Upper lobe of left lung (tissue), 6 donors: Measurements from ENCODE around the gene DCAKD. TPM values are rescaled to one million over a fixed set of nuclear protein-coding genes. Genes with fewer than 3 reads are reported as not detected.
A peak's percentile ranks its signal among the peaks of the same experiment; 100 is the strongest.

Experiments
- ATAC-seq, 2 donors: fragments of 200-7000 bp; cut with Tn5 transposase; one replicate each; pipeline ENCODE4 v1.9.1; 2022; ENCODE audit warnings: mild to moderate bottlenecking in 2 of 2, moderate library complexity in 2 of 2; ENCODE audit not compliant: low FRiP score in 2 of 2
- DNase-seq, 2 donors: peaks; one replicate each; pipeline ENCODE4 v3.0.0-alpha.2; 2019 to 2020
- H3K27ac ChIP-seq, 4 donors: fragments of 200-600 bp; sonication (generic); one replicate each; pipeline ENCODE4 v1.5.1; 2016 to 2019
- H3K27me3 ChIP-seq, 4 donors: fragments of 200-600 bp; sonication (generic); one replicate each; pipeline ENCODE4 v1.5.1; 2017 to 2019
- H3K36me3 ChIP-seq, 4 donors: fragments of 200-600 bp; sonication (generic); one replicate each; pipeline ENCODE4 v1.5.1; 2016 to 2019
- H3K4me1 ChIP-seq, 4 donors: fragments of 200-600 bp; sonication (generic); one replicate each; pipeline ENCODE4 v1.5.1; 2018 to 2019
- H3K4me3 ChIP-seq, 4 donors: fragments of 200-600 bp; sonication (generic); one replicate each; pipeline ENCODE4 v1.5.1; 2017 to 2019; ENCODE audit warnings: mild to moderate bottlenecking in 2 of 4, moderate library complexity in 1 of 4
- H3K9me3 ChIP-seq, 4 donors: fragments of 200-600 bp; sonication (generic); one replicate each; pipeline ENCODE4 v1.5.1; 2018 to 2019
- CTCF ChIP-seq, 6 experiments: fragments of 450-650 bp in 4 of 6; fragments of 200-600 bp in 2 of 6; sonication (generic) in 2 of 6; IDR thresholded peaks; one replicate each; pipeline ENCODE4 v1.5.1; 2016 to 2019; ENCODE audit warnings: antibody characterized with exemption in 6 of 6
- EP300 ChIP-seq, 4 donors: sonication (generic); formaldehyde crosslinking; IDR thresholded peaks; one replicate each; pipeline ENCODE4 v1.5.1; 2017; ENCODE audit warnings: antibody characterized with exemption in 4 of 4, control low read depth in 2 of 4
- POLR2A ChIP-seq, 4 donors: fragments of 450-650 bp; IDR thresholded peaks; one replicate each; pipeline ENCODE4 v1.5.1; 2016 to 2017; ENCODE audit warnings: antibody characterized with exemption in 4 of 4, mild to moderate bottlenecking in 2 of 4
- POLR2AphosphoS5 ChIP-seq, 2 donors: sonication (generic); formaldehyde crosslinking; IDR thresholded peaks; one replicate each; pipeline ENCODE4 v1.5.1; 2017; ENCODE audit warnings: antibody characterized with exemption in 2 of 2
- WGBS, 2 donors: methylation state at CpG; one replicate each; pipeline ENCODE4 v1.1.5; 2017 to 2018; 5-methylcytosine and 5-hydroxymethylcytosine counted together
- total RNA-seq, 6 donors: library from RNA; depleted of rRNA in 4 of 6; stranded (reverse); fragments of >200 nt in 4 of 6; gene quantifications; one replicate each; pipeline versions ENCODE4 v1.1.0 to v1.2.1, GENCODE V29; 2016 to 2021
- donor health status: DM: no; HTN: no; CAD: no; lungs with moderate emphysema.
- donor health status: DM: no; HTN: yes; CAD: no; lungs with severe emphysema.

The DCAKD gene
- total RNA-seq, 6 donors from 2014 or later: 16.0 to 29.3 (median 22.2) TPM

- no peak for DNase-seq
- no peak for TF ChIP-seq POLR2A (IDR thresholded peaks at IDR 0.05)
- TF ChIP-seq POLR2AphosphoS5 (IDR thresholded peaks at IDR 0.05): no peak
- TF ChIP-seq EP300 (IDR thresholded peaks at IDR 0.05): no peak
- no peak for TF ChIP-seq CTCF (IDR thresholded peaks at IDR 0.05)
- no peak for ATAC-seq
- no peak overlapping the region for H3K4me3 ChIP-seq
- 80 to 90% methylated on average over 2 to 4 of the region's 4 CpGs for WGBS, 2 donors
- H3K27ac ChIP-seq: no peak overlapping the region
- no peaks in the 10 kb centered on the region for H3K36me3 ChIP-seq
- no peaks in the 10 kb centered on the region for H3K9me3 ChIP-seq
- H3K4me1 ChIP-seq: peaks cover 5 to 22% (median 8%) of the 10 kb centered on the region in 4 donors
- H3K27me3 ChIP-seq: peaks cover 0 to 11% (median 5%) of the 10 kb centered on the region in 4 donors
Observed at GRCh38 chr17:44983563-44983962, 67.9 kb downstream of the DCAKD start.

- no peaks in the 10 kb centered on the region for H3K27me3 ChIP-seq
- WGBS, 2 donors: 94 to 96% methylated on average over 3 of the region's 3 CpGs
- H3K27ac ChIP-seq: no peak overlapping the region
- TF ChIP-seq CTCF (IDR thresholded peaks at IDR 0.05) (no peak), POLR2AphosphoS5 (IDR thresholded peaks at IDR 0.05) (no peak)
- no peaks in the 10 kb centered on the region for H3K9me3 ChIP-seq
- H3K4me1 ChIP-seq: peaks cover under 1 to 16% (median 6%) of the 10 kb centered on the region in 4 donors
- ATAC-seq (no peak), DNase-seq (no peak)
- no peaks in the 10 kb centered on the region for H3K36me3 ChIP-seq
- no peak overlapping the region for H3K4me3 ChIP-seq
Observed at GRCh38 chr17:44982113-44982702, 69.2 kb downstream of the DCAKD start.

GRCh38 chr17:44981221-44981968 lies 70.0 kb downstream of the DCAKD start:
- Histone ChIP-seq H3K4me1 (peaks cover 0 to 15% (median 6%) of the 10 kb centered on the region in 4 donors), H3K4me3 (no peak overlapping the region), H3K27me3 (no peaks in the 10 kb centered on the region), H3K27ac (no peak overlapping the region), H3K9me3 (no peaks in the 10 kb centered on the region), H3K36me3 (no peaks in the 10 kb centered on the region)
- peak in 1 of 2 donors; percentile 26 for DNase-seq
- no peak for ATAC-seq
- 28 to 34% methylated on average over 12 of the region's 12 CpGs for WGBS, 2 donors
- TF ChIP-seq POLR2A (IDR thresholded peaks at IDR 0.05) (no peak), EP300 (IDR thresholded peaks at IDR 0.05) (no peak), POLR2AphosphoS5 (IDR thresholded peaks at IDR 0.05) (no peak), CTCF (IDR thresholded peaks at IDR 0.05) (no peak)

- no peak for TF ChIP-seq EP300 (IDR thresholded peaks at IDR 0.05)
- peak in 1 of 2 donors; percentile 39 for TF ChIP-seq POLR2AphosphoS5 (IDR thresholded peaks at IDR 0.05)
- no peak for TF ChIP-seq CTCF (IDR thresholded peaks at IDR 0.05)
- DNase-seq: no peak
- ATAC-seq: no peak
- 38% methylated on average over 9 of the region's 9 CpGs for WGBS, 2 donors
- no peak overlapping the region for H3K27ac ChIP-seq
- H3K36me3 ChIP-seq: no peaks in the 10 kb centered on the region
- no peaks in the 10 kb centered on the region for H3K9me3 ChIP-seq
- H3K4me3 ChIP-seq: no peak overlapping the region
- peaks cover 0 to 15% (median 6%) of the 10 kb centered on the region in 4 donors for H3K4me1 ChIP-seq
- H3K27me3 ChIP-seq: no peaks in the 10 kb centered on the region
Observed at GRCh38 chr17:44979426-44979995, 71.9 kb downstream of the DCAKD start.
